ENCODE measurements around the gene CHRNE. TPM values are rescaled to one million over a fixed set of nuclear protein-coding genes. Genes with fewer than 3 reads are reported as not detected.
"Not testable (repeated sequence)": the region's sequence is repeated elsewhere in the genome, so short reads cannot be mapped to it uniquely, and the experiment has no call there.

CHRNE gene
- total and polyA plus RNA-seq, 2 of the 13 experiments (the other 11 are each of a cell fraction or from before 2014, with no cell fraction given) = 0.53 to 0.59 TPM

GRCh38 chr17:4867535-4867934, 35.4 kb downstream of the CHRNE start:
- H3K4me3 ChIP-seq (replicated peaks in 1 of 3; ENCODE audit: insufficient read depth in 1 of 3, low read depth in 2 of 3, low read length in 3 of 3); ATAC-seq; H4K20me1 ChIP-seq (ENCODE audit: insufficient read depth, low read length); BruUV-seq (replicated peaks); H3K4me2 ChIP-seq (ENCODE audit: low read depth, low read length); H3K9ac ChIP-seq (ENCODE audit: insufficient read depth, low read depth, low read length); H2AFZ ChIP-seq (ENCODE audit: low read length); H3K9me3 ChIP-seq (ENCODE audit: low read length); CTCF ChIA-PET (ENCODE audit: low intra/inter-chr PET ratio, low total read pairs); intact Hi-C loops (cut with micrococcal nuclease; ENCODE audit: unreplicated experiment); FAIRE-seq; DNase-seq (ENCODE audit: low spot score); H3K4me1 ChIP-seq (ENCODE audit: insufficient read depth, low read length); H3K27me3 ChIP-seq (ENCODE audit: control insufficient read depth in 1 of 2, insufficient read depth in 2 of 2, low read length in 2 of 2); H3K27ac ChIP-seq (ENCODE audit: extremely low read length, insufficient read depth, low read length); in situ Hi-C loops (cut with HindIII; ENCODE audit: extremely low pct_ligation_motif_present, low pct_unique_long_range_greater_than_20kb): not testable (repeated sequence)
- Histone ChIP-seq H3K36me3 (replicated peaks in 1 of 2; ENCODE audit: control insufficient read depth in 1 of 2, insufficient read depth in 2 of 2, low read length in 2 of 2) (peaks cover 3 to 24% of the 10 kb centered on the region in 2 experiments; a peak in 4 of 5 replicates), H3K79me2 (ENCODE audit: insufficient read depth, low read length) (peaks cover 11% of the 10 kb centered on the region)
- 98% methylated on average over 5 of the region's 5 CpGs for WGBS (ENCODE audit: low lambda C conversion rate)
- POLR2A ChIA-PET = interaction anchor here (1.0 kb wide), 1 partner anchor 10 kb away, joined by 3 read pairs; no protein-coding TSS in a partner anchor

GRCh38 chr17:4863321-4863720, 39.6 kb downstream of the CHRNE start:
- no peaks in the 10 kb centered on the region for H3K27me3 ChIP-seq (ENCODE audit: control insufficient read depth in 1 of 2, insufficient read depth in 2 of 2, low read length in 2 of 2)
- H3K9ac ChIP-seq (ENCODE audit: insufficient read depth, low read depth, low read length) = no peak overlapping the region
- TF ChIP-seq ZNF629 (CRISPR knock-in tag; conservative IDR thresholded peaks at IDR 0.05) (no peak), ATM (IDR thresholded peaks at IDR 0.05; ENCODE audit: borderline replicate concordance) (no peak), SSRP1 (CRISPR knock-in tag; IDR thresholded peaks at IDR 0.05) (no peak), E2F5 (CRISPR knock-in tag; conservative IDR thresholded peaks at IDR 0.05) (no peak), ZBTB42 (CRISPR knock-in tag; IDR thresholded peaks at IDR 0.05) (no peak), DR1 (CRISPR knock-in tag; IDR thresholded peaks at IDR 0.05) (no peak), ZNF746 (CRISPR knock-in tag; IDR thresholded peaks at IDR 0.05) (no peak), ZNF333 (CRISPR knock-in tag; IDR thresholded peaks at IDR 0.05; ENCODE audit: borderline replicate concordance) (no peak), ZNF383 (CRISPR knock-in tag; IDR thresholded peaks at IDR 0.05; ENCODE audit: borderline replicate concordance) (no peak), ZFP36L1 (CRISPR knock-in tag; IDR thresholded peaks at IDR 0.05) (no peak), ATF5 (CRISPR knock-in tag; IDR thresholded peaks at IDR 0.05; ENCODE audit: low read depth) (no peak), HNRNPLL (IDR thresholded peaks at IDR 0.05; ENCODE audit: low read depth, low read length, poor library complexity, severe bottlenecking) (no peak), ZKSCAN8 (CRISPR knock-in tag; IDR thresholded peaks at IDR 0.05; ENCODE audit: borderline replicate concordance) (no peak), SRSF9 (IDR thresholded peaks at IDR 0.05; ENCODE audit: borderline replicate concordance, insufficient read depth, low read depth, low read length, poor library complexity, severe bottlenecking) (no peak), ATF3 (CRISPR knock-in tag; IDR thresholded peaks at IDR 0.05) (no peak), NFIB (CRISPR knock-in tag; IDR thresholded peaks at IDR 0.05; ENCODE audit: borderline replicate concordance) (no peak), HCFC1 (IDR thresholded peaks at IDR 0.05; ENCODE audit: low read depth, low read length) (no peak), RAD21 (CRISPR knock-in tag; IDR thresholded peaks at IDR 0.05) (no peak)
- H2AFZ ChIP-seq (ENCODE audit: low read length) = no peak overlapping the region
- H3K4me3 ChIP-seq (replicated peaks in 1 of 3; ENCODE audit: insufficient read depth in 1 of 3, low read depth in 2 of 3, low read length in 3 of 3) = no peak overlapping the region
- H3K4me2 ChIP-seq (ENCODE audit: low read depth, low read length) = no peak overlapping the region
- POLR2A ChIA-PET = no interaction called here
- BruUV-seq (replicated peaks) = no TSS peak
- no peak for DNase-seq (ENCODE audit: low spot score)
- H3K4me1 ChIP-seq (ENCODE audit: insufficient read depth, low read length) = peaks cover 41% of the 10 kb centered on the region
- peaks cover 36% of the 10 kb centered on the region for H3K79me2 ChIP-seq (ENCODE audit: insufficient read depth, low read length)
- in situ Hi-C loops (cut with HindIII; ENCODE audit: extremely low pct_ligation_motif_present, low pct_unique_long_range_greater_than_20kb) = no loop called here
- H4K20me1 ChIP-seq (ENCODE audit: insufficient read depth, low read length) = no peaks in the 10 kb centered on the region
- no peaks in the 10 kb centered on the region for H3K9me3 ChIP-seq (ENCODE audit: low read length)
- H3K27ac ChIP-seq (ENCODE audit: extremely low read length, insufficient read depth, low read length) = no peak overlapping the region
- CTCF ChIA-PET (ENCODE audit: low intra/inter-chr PET ratio, low total read pairs) = no interaction called here
- 93% methylated on average over 1 of the region's 1 CpG for WGBS (ENCODE audit: low lambda C conversion rate)
- FAIRE-seq = no peak
- intact Hi-C loops (cut with micrococcal nuclease; ENCODE audit: unreplicated experiment) = no loop called here
- no peak for ATAC-seq
- H3K36me3 ChIP-seq (replicated peaks in 1 of 2; ENCODE audit: control insufficient read depth in 1 of 2, insufficient read depth in 2 of 2, low read length in 2 of 2) = peaks cover 11 to 31% of the 10 kb centered on the region in 2 experiments
